Activated CD4-positive, CD25-positive, alpha-beta regulatory T cell treated with anti-CD3 and anti-CD28 coated beads, Interleukin-2, amount 50 U/mL, for 16 hours (primary cell): Measurements from ENCODE around the gene SUSD1.
"Not testable (repeated sequence)": the region's sequence is repeated elsewhere in the genome, so short reads cannot be mapped to it uniquely, and the experiment has no call there.

ENCODE experiments used
- DNase-seq: peaks from one replicate; pipeline ENCODE4 v3.0.0-alpha.2; 2020; ENCODE audit warnings: low read depth, low spot score

SUSD1 gene

DNA sequence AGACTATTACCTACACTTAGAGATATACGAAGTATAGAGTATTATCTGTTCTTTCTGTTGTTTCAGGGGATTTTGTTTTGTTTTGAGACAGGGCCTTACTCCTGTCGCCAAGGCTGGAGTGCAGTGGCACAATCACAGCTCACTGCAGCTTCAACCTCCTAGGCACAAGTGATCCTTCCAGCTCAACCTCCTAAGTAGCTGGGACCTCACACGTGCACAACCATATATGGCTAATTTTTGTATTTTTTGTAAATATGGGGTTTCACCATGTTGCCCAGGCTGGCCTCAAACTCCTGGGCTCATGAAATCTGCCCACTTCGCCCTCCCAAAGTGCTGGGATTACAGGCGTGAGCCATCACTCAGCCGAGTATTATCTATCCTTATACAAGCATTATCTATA, 45.9 kb downstream of the SUSD1 start:
- DNase-seq = no peak

GRCh38 chr9:112128399-112128798, 46.7 kb downstream of the SUSD1 start:
- DNase-seq = not testable (repeated sequence)

- DNase-seq = no peak
These were observed 47.8 kb downstream of the SUSD1 start for GRCh38 chr9:112127281-112127680.

- no peak for DNase-seq
These were observed 49.1 kb downstream of the SUSD1 start for GRCh38 chr9:112125951-112126388.

GRCh38 chr9:112124156-112124555, 50.9 kb downstream of the SUSD1 start:
- no peak for DNase-seq

DNA sequence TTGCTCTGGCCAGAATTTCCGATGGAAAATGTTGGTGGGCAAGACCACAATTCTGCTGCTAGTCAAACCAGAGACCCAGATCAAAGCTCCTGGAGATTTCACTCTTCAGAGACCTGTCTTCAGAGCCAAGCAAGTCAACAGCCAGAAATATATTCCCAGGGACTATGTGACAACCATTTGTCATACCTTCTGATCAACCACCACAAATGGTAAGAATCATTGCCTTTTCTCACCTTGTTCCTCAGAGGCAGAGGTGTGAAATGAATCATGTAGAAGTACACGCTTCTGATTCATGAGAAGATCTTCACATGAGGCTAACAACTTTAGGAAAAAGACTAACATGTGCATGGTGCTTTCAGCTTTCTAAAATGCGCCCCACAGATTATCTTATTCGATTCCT, 53.5 kb downstream of the SUSD1 start:
- no peak for DNase-seq

DNA sequence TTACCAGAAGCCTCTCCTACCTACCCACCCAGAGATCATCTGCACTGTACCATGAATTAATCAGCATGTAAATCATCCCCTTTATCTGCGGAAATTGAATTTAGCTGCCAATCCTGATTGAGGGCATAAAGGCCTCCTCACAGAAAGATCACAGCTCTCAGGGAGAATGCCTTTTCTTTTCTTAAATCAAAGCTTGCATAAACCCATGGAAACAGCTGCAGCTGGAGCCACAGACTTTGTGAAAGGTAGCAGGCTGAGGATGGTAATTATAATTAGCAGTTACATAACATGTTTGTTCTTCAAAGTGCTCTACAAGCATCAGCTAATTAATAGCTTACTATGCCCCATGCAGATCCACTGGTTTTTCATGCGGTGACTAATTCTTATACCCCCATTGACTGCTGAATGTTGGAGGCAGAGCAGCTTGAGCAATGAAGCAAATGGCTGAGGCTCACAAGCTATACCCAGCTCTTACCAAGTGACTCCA, 54.6 kb downstream of the SUSD1 start:
- no peak for DNase-seq

- DNase-seq = no peak
These were observed 55.1 kb downstream of the SUSD1 start for GRCh38 chr9:112120030-112120341.

GRCh38 chr9:112119225-112120029, 55.7 kb downstream of the SUSD1 start:
- no peak for DNase-seq

DNA sequence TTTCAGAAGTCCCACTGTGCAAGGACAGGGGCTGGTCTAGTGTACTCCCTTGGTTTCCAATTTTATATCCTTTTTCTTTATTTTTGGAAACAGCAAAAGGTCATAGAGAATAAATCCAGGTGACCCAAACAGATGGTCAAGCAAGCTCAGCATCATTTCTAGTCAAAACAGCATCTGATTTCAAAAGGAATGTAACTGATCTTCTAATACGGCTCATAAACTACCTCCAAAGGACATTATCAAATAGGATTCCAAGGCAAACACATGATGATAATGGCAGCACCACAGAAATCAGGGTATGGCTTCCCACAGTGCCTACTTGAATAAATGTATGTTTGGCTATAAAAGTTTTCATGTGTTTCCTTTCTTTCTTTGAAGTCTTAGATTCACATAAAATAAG, 57.1 kb downstream of the SUSD1 start:
- DNase-seq = no peak

- no peak for DNase-seq
These were observed 58.9 kb downstream of the SUSD1 start for GRCh38 chr9:112115970-112116753.

DNA sequence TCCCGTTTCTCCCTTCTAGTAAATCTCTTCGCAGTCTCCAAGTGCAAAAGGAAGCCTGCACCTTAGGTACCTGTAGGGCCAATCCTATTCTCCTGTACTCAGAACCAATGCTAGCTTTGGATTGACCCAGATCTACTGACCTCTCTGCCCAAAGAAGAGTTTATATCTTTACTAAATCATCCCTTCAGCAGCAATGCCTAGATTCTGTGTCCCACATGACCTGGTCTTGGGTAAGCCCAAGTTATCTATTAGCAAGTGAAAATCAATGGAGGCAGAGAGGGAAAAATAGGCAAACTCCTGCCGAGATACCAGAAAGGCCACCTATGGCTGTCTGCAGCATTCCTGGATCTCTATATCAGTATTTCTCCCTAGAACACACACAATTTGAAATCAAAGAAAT, 60.0 kb downstream of the SUSD1 start:
- no peak for DNase-seq

- peak; percentile 2 for DNase-seq
These were observed 62.0 kb downstream of the SUSD1 start for GRCh38 chr9:112112941-112113681.

GRCh38 chr9:112112519-112112918, 62.6 kb downstream of the SUSD1 start:
- no peak for DNase-seq

- DNase-seq = no peak
These were observed 63.6 kb downstream of the SUSD1 start for GRCh38 chr9:112111461-112111860.

DNA sequence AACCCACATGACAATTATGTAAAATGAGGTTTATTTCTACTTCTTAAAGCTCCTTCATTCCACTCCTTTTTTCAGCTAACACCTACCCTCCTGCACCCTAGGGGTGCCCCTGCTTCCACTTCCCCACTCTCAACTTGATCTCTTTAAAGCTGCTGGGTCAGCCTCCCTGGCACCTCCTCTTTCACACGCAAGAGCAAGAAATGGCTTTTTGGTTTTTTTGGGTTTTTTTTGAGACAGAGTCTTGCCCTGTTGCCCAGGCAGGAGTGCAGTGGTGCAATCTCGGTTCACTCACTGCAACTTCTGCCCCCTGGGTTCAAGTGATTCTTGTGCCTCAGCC, 64.4 kb downstream of the SUSD1 start:
- DNase-seq = no peak

DNA sequence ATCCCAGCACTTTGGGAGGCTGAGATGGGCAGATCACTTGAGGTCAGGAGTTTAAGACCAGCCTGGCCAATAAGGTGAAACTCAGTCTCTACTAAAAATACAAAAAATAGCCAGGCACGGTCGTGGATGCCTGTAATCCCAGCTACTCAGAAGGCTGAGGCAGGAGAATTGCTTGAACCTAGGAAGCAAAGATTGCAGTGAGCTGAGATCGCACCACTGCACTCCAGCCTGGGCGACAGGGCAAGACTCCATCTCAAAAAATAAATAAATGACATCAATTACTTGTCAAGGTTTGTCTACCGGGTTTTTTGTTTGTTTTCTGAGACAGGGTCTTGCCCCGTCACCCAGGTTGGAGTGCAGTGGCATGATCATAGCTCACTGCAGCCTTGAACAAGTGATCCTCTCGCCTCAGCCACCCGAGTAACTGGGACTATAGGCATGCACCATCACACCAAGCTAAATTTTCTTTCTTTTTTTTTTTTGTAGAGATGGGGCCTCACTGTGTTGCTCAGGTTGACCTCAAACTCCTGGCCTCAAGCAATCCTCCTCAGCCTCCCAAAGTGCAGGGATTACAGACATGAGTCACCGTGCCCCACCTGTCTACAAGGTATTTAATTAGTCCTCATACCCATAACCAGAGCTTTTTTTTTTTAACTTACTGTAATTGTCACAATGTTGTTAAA, 64.9 kb downstream of the SUSD1 start:
- no peak for DNase-seq

GRCh38 chr9:112104901-112105300, 70.2 kb downstream of the SUSD1 start:
- no peak for DNase-seq

DNA sequence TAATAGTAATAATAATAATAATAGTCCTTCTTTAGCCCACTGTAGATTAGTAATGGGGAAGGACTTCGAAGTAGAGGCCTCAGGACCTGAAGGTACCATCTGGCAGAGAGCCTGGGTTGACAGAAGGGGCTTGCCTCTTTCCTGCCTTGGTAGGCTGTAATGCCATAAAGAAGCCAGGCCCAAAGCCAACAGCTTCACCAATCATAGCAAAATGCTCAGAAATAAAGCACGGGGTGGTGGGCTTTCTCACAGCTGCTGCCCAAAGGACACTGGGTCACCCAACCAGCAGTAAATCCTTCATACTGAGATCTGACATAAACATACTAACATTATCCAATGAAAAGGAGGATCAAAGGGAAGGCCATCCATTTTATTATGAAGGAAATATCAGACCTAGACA, 70.7 kb downstream of the SUSD1 start:
- no peak for DNase-seq

DNA sequence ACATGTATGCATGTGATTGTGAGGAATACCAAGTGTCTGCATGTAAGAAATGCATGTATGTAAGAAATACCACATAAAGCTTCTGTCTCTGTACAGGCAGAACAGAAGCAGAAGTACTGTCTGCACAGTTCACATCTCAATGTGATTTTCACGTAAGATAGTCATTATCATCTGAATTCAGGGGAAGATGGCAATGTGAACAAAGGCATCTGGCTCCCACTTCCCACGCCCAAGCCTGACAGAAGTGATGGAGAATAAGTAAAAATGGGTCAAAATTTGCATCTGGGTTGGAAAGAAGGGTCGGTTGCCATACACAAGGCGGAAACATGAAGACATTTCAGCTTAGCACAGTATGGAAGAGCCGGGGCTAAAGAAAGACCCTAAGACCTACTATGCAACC, 71.7 kb downstream of the SUSD1 start:
- DNase-seq = no peak

- DNase-seq = peak; percentile 41
These were observed 77.1 kb downstream of the SUSD1 start for GRCh38 chr9:112097712-112098688.
